ENCODE results near the gene SLITRK3. TPM values are rescaled to one million over a fixed set of nuclear protein-coding genes. Genes with fewer than 3 reads are reported as not detected.

Gene SLITRK3
- polyA plus RNA-seq, 3 donors, result not detected

- H3K9me3 Mint-ChIP-seq, result peaks cover 0 to 2% (median 0%) of the 10 kb centered on the region in 7 donors
- Histone ChIP-seq H3K36me3 (replicated peaks in 1 of 2; ENCODE audit: control insufficient read depth in 1 of 2, insufficient read depth in 2 of 2, low read length in 2 of 2) (no peaks in the 10 kb centered on the region), H3K27me3 (ENCODE audit: control insufficient read depth in 2 of 2, insufficient read depth in 2 of 2, low read length in 2 of 2) (no peaks in the 10 kb centered on the region), H3K4me3 (replicated peaks in 1 of 3; ENCODE audit: low read depth in 2 of 3, low read length in 3 of 3) (no peak overlapping the region), H4K20me1 (ENCODE audit: insufficient read depth, low read length) (no peaks in the 10 kb centered on the region), H3K27ac (ENCODE audit: low read depth in 1 of 2, low read length in 2 of 2) (no peak overlapping the region), H3K4me1 (ENCODE audit: control insufficient read depth in 1 of 2, insufficient read depth in 2 of 2, low read length in 2 of 2) (no peaks in the 10 kb centered on the region), H3K9ac (ENCODE audit: insufficient read depth, low read length, poor library complexity, severe bottlenecking) (no peak overlapping the region), H3K9me3 (replicated peaks in 1 of 2; ENCODE audit: control insufficient read depth in 1 of 2, insufficient read depth in 1 of 2, low read length in 2 of 2) (no peaks in the 10 kb centered on the region), H3K79me2 (ENCODE audit: insufficient read depth, low read length) (no peaks in the 10 kb centered on the region), H3K4me2 (replicated peaks; ENCODE audit: extremely low read depth, low read length, poor library complexity, severe bottlenecking) (no peak overlapping the region), H2AFZ (ENCODE audit: insufficient read depth, low read depth, low read length, poor library complexity, severe bottlenecking) (no peak overlapping the region)
- no peaks in the 10 kb centered on the region for H3K36me3 Mint-ChIP-seq
- DNase-seq, result no peak
- no CpG with 5 or more reads among the region's 2 CpGs for WGBS (ENCODE audit: insufficient coverage)
- no peak for TF ChIP-seq CTCF (IDR thresholded peaks at IDR 0.05)
- intact Hi-C loops (cut with micrococcal nuclease), result no loop called here
- no peaks in the 10 kb centered on the region for H3K4me1 Mint-ChIP-seq
- H3K4me3 Mint-ChIP-seq, result no peak overlapping the region
- no peak overlapping the region for H3K27ac Mint-ChIP-seq
- no peaks in the 10 kb centered on the region for H3K27me3 Mint-ChIP-seq (ENCODE audit: low read depth in 3 of 3)
Observed at GRCh38 chr3:165158011-165158410, 38.2 kb downstream of the SLITRK3 start.

- no peak for TF ChIP-seq CTCF (IDR thresholded peaks at IDR 0.05)
Observed at GRCh38 chr3:165156757-165157420, 39.3 kb downstream of the SLITRK3 start.

More at GRCh38 chr3:165156757-165157420, 39.3 kb downstream of the SLITRK3 start:
- no peaks in the 10 kb centered on the region for H4K20me1 ChIP-seq (ENCODE audit: insufficient read depth, low read length)
- H3K27ac Mint-ChIP-seq, result no peak overlapping the region
- no peak overlapping the region for H3K9ac ChIP-seq (ENCODE audit: insufficient read depth, low read length, poor library complexity, severe bottlenecking)
- no peaks in the 10 kb centered on the region for H3K9me3 ChIP-seq (replicated peaks in 1 of 2; ENCODE audit: control insufficient read depth in 1 of 2, insufficient read depth in 1 of 2, low read length in 2 of 2)
- no peaks in the 10 kb centered on the region for H3K4me1 Mint-ChIP-seq
- H3K27me3 Mint-ChIP-seq (ENCODE audit: low read depth in 3 of 3), result no peaks in the 10 kb centered on the region
- peaks cover 0 to 2% (median 0%) of the 10 kb centered on the region in 7 donors for H3K9me3 Mint-ChIP-seq
- no peaks in the 10 kb centered on the region for H3K36me3 Mint-ChIP-seq
- no peaks in the 10 kb centered on the region for H3K36me3 ChIP-seq (replicated peaks in 1 of 2; ENCODE audit: control insufficient read depth in 1 of 2, insufficient read depth in 2 of 2, low read length in 2 of 2)
- H2AFZ ChIP-seq (ENCODE audit: insufficient read depth, low read depth, low read length, poor library complexity, severe bottlenecking), result no peak overlapping the region
- H3K4me3 Mint-ChIP-seq, result no peak overlapping the region
- intact Hi-C loops (cut with micrococcal nuclease), result no loop called here
- no peak overlapping the region for H3K4me2 ChIP-seq (replicated peaks; ENCODE audit: extremely low read depth, low read length, poor library complexity, severe bottlenecking)
- WGBS (ENCODE audit: insufficient coverage), result no CpG with 5 or more reads among the region's 3 CpGs
- no peaks in the 10 kb centered on the region for H3K27me3 ChIP-seq (ENCODE audit: control insufficient read depth in 2 of 2, insufficient read depth in 2 of 2, low read length in 2 of 2)
- no peak overlapping the region for H3K27ac ChIP-seq (ENCODE audit: low read depth in 1 of 2, low read length in 2 of 2)
- H3K4me3 ChIP-seq (replicated peaks in 1 of 3; ENCODE audit: low read depth in 2 of 3, low read length in 3 of 3), result no peak overlapping the region
- no peaks in the 10 kb centered on the region for H3K79me2 ChIP-seq (ENCODE audit: insufficient read depth, low read length)
- no peaks in the 10 kb centered on the region for H3K4me1 ChIP-seq (ENCODE audit: control insufficient read depth in 1 of 2, insufficient read depth in 2 of 2, low read length in 2 of 2)
- no peak for DNase-seq
